ENCODE data around the gene RMP24.

The RMP24 gene

DNA sequence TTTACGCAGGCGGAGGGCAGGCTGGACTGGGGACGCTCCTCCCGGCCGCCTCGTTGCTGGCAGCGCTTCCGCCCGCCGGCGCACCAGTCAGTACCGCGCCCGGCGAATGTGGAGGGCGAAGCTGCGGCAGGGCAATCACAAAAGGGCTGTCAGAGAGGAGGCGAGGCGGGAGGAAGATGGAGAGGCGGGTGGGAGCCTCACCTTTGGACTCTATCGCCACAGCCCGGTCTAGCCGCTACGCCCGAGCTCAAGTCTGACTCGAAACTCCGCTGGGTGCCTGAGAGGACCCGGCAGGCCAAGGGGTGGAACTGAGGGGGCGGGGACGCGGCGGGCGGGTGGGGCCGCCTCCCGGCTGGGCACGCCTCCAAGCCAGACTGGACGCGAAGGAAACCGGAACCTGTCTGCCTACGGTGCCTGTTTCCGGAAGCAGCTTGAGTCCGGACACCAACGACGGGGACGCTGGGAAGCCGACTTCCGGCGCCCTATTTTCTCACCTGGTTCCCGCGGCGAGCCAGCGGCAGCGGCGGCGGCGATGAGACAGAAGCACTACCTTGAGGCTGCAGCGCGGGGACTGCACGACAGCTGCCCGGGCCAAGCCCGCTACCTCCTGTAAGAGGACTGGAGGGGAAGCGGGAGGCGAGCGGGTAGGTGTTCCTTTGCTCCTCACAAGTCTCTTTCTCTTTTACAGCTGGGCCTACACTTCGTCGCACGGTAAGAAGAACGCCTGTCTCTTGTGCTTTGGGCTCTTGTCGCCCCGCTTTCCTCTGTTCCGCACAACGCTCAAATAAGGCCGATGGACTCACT is at the start of gene RMP24 (continued):
- TF ChIP-seq, protein P1, sequence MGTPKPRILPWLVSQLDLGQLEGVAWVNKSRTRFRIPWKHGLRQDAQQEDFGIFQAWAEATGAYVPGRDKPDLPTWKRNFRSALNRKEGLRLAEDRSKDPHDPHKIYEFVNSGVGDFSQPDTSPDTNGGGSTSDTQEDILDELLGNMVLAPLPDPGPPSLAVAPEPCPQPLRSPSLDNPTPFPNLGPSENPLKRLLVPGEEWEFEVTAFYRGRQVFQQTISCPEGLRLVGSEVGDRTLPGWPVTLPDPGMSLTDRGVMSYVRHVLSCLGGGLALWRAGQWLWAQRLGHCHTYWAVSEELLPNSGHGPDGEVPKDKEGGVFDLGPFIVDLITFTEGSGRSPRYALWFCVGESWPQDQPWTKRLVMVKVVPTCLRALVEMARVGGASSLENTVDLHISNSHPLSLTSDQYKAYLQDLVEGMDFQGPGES (IDR thresholded peaks at IDR 0.05; ENCODE audit: low read depth, low read length): no peak

DNA sequence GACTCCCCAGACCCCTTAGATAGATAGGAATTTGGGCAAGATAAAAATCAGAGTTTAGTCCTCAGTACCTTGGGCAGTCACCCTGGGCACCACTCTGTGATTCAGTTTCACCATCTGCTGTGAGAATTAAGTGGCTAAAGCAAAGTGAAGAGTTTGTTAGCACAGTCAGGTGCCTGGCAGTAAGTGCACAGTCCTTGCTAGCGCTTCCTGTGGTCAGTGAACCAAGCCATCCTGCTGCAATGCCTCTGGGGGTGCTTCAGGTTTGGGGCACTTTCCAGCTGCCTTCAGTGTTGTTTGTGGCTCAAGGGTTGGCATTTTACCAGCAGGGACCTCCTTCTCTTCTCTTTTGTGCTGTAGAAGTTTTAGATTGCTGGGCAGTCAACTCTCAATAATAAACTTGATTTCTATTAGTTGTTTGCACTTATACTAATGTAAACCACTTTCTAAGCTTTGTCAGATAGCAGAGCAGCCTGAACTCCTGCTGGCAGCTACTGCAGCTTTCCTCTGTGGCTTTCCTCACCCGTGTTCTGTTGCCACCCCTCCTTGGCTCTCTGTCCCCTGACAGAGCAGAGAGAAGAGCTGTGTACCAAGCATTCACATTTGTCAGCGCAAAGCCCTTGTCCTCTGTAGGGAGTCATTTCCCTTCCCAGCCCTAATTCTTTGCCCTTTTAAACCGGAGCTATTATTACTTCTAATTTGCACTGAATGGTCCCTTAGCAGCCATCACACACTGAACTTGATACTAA is 48.4 kb upstream of the RMP24 start:
- H3K4me1 ChIP-seq (ENCODE audit: control insufficient read depth in 1 of 2, insufficient read depth in 2 of 2, low read depth in 1 of 2, low read length in 1 of 2): no peaks in the 10 kb centered on the region
- WGBS (ENCODE audit: low lambda C conversion rate): 27% methylated on average over 3 of the region's 4 CpGs
- DNase-seq: no peak

More for the DNA sequence above, 48.4 kb upstream of the RMP24 start:
- H3K27me3 ChIP-seq (ENCODE audit: insufficient read depth): no peaks in the 10 kb centered on the region; the same call in 1 of the 2 replicates
- H2AFZ ChIP-seq (ENCODE audit: low read depth): no peak overlapping the region
- TF ChIP-seq MEF2A (IDR thresholded peaks at IDR 0.05; ENCODE audit: borderline replicate concordance, low read depth) (no peak), NRF1 (IDR thresholded peaks at IDR 0.05; ENCODE audit: low read depth, low read length) (no peak), SIN3A (IDR thresholded peaks at IDR 0.05; ENCODE audit: borderline replicate concordance, low read depth, low read length) (no peak), SMC3 (IDR thresholded peaks at IDR 0.05; ENCODE audit: low read depth, low read length) (no peak), GATA2 (CRISPR knock-in tag; IDR thresholded peaks at IDR 0.05) (no peak), FOSL2 (IDR thresholded peaks at IDR 0.05; ENCODE audit: borderline replicate concordance, low read depth) (no peak), MXI1 (IDR thresholded peaks at IDR 0.05; ENCODE audit: low read depth, low read length) (no peak), TEAD4 (IDR thresholded peaks at IDR 0.05; ENCODE audit: borderline replicate concordance, insufficient read depth) (no peak), RAD21 (IDR thresholded peaks at IDR 0.05; ENCODE audit: low read length) (no peak), TAF1 (IDR thresholded peaks at IDR 0.05; ENCODE audit: borderline replicate concordance, low read depth, low read length) (no peak), FOXJ3 (CRISPR knock-in tag; IDR thresholded peaks at IDR 0.05) (no peak)
- TF ChIP-seq, protein P2, sequence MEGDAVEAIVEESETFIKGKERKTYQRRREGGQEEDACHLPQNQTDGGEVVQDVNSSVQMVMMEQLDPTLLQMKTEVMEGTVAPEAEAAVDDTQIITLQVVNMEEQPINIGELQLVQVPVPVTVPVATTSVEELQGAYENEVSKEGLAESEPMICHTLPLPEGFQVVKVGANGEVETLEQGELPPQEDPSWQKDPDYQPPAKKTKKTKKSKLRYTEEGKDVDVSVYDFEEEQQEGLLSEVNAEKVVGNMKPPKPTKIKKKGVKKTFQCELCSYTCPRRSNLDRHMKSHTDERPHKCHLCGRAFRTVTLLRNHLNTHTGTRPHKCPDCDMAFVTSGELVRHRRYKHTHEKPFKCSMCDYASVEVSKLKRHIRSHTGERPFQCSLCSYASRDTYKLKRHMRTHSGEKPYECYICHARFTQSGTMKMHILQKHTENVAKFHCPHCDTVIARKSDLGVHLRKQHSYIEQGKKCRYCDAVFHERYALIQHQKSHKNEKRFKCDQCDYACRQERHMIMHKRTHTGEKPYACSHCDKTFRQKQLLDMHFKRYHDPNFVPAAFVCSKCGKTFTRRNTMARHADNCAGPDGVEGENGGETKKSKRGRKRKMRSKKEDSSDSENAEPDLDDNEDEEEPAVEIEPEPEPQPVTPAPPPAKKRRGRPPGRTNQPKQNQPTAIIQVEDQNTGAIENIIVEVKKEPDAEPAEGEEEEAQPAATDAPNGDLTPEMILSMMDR (IDR thresholded peaks at IDR 0.05): no peak
- TF ChIP-seq, protein P3, sequence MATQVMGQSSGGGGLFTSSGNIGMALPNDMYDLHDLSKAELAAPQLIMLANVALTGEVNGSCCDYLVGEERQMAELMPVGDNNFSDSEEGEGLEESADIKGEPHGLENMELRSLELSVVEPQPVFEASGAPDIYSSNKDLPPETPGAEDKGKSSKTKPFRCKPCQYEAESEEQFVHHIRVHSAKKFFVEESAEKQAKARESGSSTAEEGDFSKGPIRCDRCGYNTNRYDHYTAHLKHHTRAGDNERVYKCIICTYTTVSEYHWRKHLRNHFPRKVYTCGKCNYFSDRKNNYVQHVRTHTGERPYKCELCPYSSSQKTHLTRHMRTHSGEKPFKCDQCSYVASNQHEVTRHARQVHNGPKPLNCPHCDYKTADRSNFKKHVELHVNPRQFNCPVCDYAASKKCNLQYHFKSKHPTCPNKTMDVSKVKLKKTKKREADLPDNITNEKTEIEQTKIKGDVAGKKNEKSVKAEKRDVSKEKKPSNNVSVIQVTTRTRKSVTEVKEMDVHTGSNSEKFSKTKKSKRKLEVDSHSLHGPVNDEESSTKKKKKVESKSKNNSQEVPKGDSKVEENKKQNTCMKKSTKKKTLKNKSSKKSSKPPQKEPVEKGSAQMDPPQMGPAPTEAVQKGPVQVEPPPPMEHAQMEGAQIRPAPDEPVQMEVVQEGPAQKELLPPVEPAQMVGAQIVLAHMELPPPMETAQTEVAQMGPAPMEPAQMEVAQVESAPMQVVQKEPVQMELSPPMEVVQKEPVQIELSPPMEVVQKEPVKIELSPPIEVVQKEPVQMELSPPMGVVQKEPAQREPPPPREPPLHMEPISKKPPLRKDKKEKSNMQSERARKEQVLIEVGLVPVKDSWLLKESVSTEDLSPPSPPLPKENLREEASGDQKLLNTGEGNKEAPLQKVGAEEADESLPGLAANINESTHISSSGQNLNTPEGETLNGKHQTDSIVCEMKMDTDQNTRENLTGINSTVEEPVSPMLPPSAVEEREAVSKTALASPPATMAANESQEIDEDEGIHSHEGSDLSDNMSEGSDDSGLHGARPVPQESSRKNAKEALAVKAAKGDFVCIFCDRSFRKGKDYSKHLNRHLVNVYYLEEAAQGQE (IDR thresholded peaks at IDR 0.05; ENCODE audit: low read depth, low read length): no peak
- TF ChIP-seq, protein P1 (IDR thresholded peaks at IDR 0.05; ENCODE audit: low read depth, low read length): no peak
- TF ChIP-seq, protein P4, sequence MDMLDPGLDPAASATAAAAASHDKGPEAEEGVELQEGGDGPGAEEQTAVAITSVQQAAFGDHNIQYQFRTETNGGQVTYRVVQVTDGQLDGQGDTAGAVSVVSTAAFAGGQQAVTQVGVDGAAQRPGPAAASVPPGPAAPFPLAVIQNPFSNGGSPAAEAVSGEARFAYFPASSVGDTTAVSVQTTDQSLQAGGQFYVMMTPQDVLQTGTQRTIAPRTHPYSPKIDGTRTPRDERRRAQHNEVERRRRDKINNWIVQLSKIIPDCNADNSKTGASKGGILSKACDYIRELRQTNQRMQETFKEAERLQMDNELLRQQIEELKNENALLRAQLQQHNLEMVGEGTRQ (IDR thresholded peaks at IDR 0.05; ENCODE audit: borderline replicate concordance, low read depth, low read length): no peak
- POLR2A ChIA-PET: no interaction called here
- H3K9me3 ChIP-seq: no peaks in the 10 kb centered on the region
- H3K79me2 ChIP-seq (ENCODE audit: insufficient read depth): no peaks in the 10 kb centered on the region
- H3K4me2 ChIP-seq: no peak overlapping the region
- no peak overlapping the region for H3K9ac ChIP-seq
- H3K4me3 ChIP-seq (ENCODE audit: low read depth in 2 of 2, low read length in 1 of 2): no peak overlapping the region
- H3F3A ChIP-seq (replicated peaks; ENCODE audit: insufficient read depth): no peaks in the 10 kb centered on the region
- H3K27ac ChIP-seq (ENCODE audit: low read depth in 2 of 2, low read length in 1 of 2): no peak overlapping the region
- H3K36me3 ChIP-seq (replicated peaks in 1 of 2; ENCODE audit: control insufficient read depth in 1 of 2, insufficient read depth in 2 of 2, low read length in 1 of 2): no peaks in the 10 kb centered on the region
- no peaks in the 10 kb centered on the region for H4K20me1 ChIP-seq (ENCODE audit: insufficient read depth)
- CTCF ChIA-PET: interaction anchor here (0.8 kb wide), 1 partner anchor 14 kb away, joined by 5 read pairs; no protein-coding TSS in a partner anchor
- H3K9me2 ChIP-seq: no peaks in the 10 kb centered on the region
